Glutamatergic neuron (in vitro differentiated cells): ENCODE measurements around the gene IFITM2. TPM values are rescaled to one million over a fixed set of nuclear protein-coding genes. Genes with fewer than 3 reads are reported as not detected.
"Not testable (repeated sequence)": the region's sequence is repeated elsewhere in the genome, so short reads cannot be mapped to it uniquely, and the experiment has no call there.

Experiments
- DNase-seq: peaks from one replicate; pipeline ENCODE4 v3.0.0; 2022
- H3K27ac Mint-ChIP-seq: one replicate; pipeline ENCODE4 v1.8.0; 2020; ENCODE audit warnings: mild to moderate bottlenecking, mixed read lengths, inconsistent platforms; ENCODE audit not compliant: unreplicated experiment
- H3K27me3 Mint-ChIP-seq: one replicate; pipeline ENCODE4 v1.8.0; 2020; ENCODE audit warnings: mild to moderate bottlenecking, moderate library complexity, mixed read lengths, inconsistent platforms; ENCODE audit not compliant: unreplicated experiment
- H3K36me3 Mint-ChIP-seq: one replicate; pipeline ENCODE4 v1.8.0; 2020; ENCODE audit warnings: mild to moderate bottlenecking, mixed read lengths, inconsistent platforms; ENCODE audit not compliant: unreplicated experiment
- H3K4me1 Mint-ChIP-seq: one replicate; pipeline ENCODE4 v1.8.0; 2020; ENCODE audit warnings: mild to moderate bottlenecking, low read depth, mixed read lengths, inconsistent platforms; ENCODE audit not compliant: unreplicated experiment
- H3K4me3 Mint-ChIP-seq: one replicate; pipeline ENCODE4 v1.8.0; 2020; ENCODE audit warnings: mild to moderate bottlenecking, mixed read lengths, inconsistent platforms; ENCODE audit not compliant: unreplicated experiment
- H3K9me3 Mint-ChIP-seq: one replicate; pipeline ENCODE4 v1.8.0; 2020; ENCODE audit warnings: mild to moderate bottlenecking, moderate library complexity, mixed read lengths, inconsistent platforms; ENCODE audit not compliant: unreplicated experiment
- CTCF ChIP-seq: fragments of 200-600 bp; sonication (generic); IDR thresholded peaks from one replicate; pipeline ENCODE4 v1.5.0; 2021; ENCODE audit not compliant: partially characterized antibody, unreplicated experiment
- total RNA-seq: library from RNA; stranded (reverse); fragmentation: NEBNext Ultra II Directional; extraction: Animal tissue kit (Norgen Biotek cat#: 25700); gene quantifications from one replicate; pipeline ENCODE4 v1.2.1, GENCODE V29; 2021; ENCODE audit not compliant: unreplicated experiment

IFITM2 gene
- total RNA-seq, 1 donor from 2014 or later = 2.5 TPM

GRCh38 chr11:315516-315994 lies 7.9 kb downstream of the IFITM2 start:
- Mint-ChIP-seq H3K4me1 (peaks cover 6% of the 10 kb centered on the region), H3K4me3 (no peak overlapping the region), H3K27me3 (peaks cover 16% of the 10 kb centered on the region), H3K27ac (no peak overlapping the region), H3K36me3 (no peaks in the 10 kb centered on the region), H3K9me3 (peaks cover 2% of the 10 kb centered on the region)
- DNase-seq = no peak
- TF ChIP-seq CTCF = no peak

- H3K4me1 Mint-ChIP-seq = peaks cover 6% of the 10 kb centered on the region
- no peak for DNase-seq
- H3K27me3 Mint-ChIP-seq = peaks cover 18% of the 10 kb centered on the region
- H3K36me3 Mint-ChIP-seq = no peaks in the 10 kb centered on the region
- no peak overlapping the region for H3K4me3 Mint-ChIP-seq
- no peak for TF ChIP-seq CTCF
- no peak overlapping the region for H3K27ac Mint-ChIP-seq
- peaks cover 2% of the 10 kb centered on the region for H3K9me3 Mint-ChIP-seq
These were observed 8.6 kb downstream of the IFITM2 start for GRCh38 chr11:316031-316701.

- Mint-ChIP-seq H3K27ac (no peak overlapping the region), H3K4me3 (peak overlapping the region; percentile 20), H3K36me3 (no peaks in the 10 kb centered on the region), H3K27me3 (peaks cover 16% of the 10 kb centered on the region), H3K4me1 (peaks cover 5% of the 10 kb centered on the region), H3K9me3 (peaks cover under 1% of the 10 kb centered on the region)
- no peak for TF ChIP-seq CTCF
- no peak for DNase-seq
These were observed 9.3 kb downstream of the IFITM2 start for GRCh38 chr11:316891-317301.

- not testable (repeated sequence) for H3K36me3 Mint-ChIP-seq, DNase-seq, H3K4me1 Mint-ChIP-seq, H3K9me3 Mint-ChIP-seq, H3K27ac Mint-ChIP-seq, H3K4me3 Mint-ChIP-seq
- H3K27me3 Mint-ChIP-seq = peaks cover 15% of the 10 kb centered on the region
These were observed 10.2 kb downstream of the IFITM2 start for GRCh38 chr11:317668-318404.

GRCh38 chr11:318405-319120 lies 10.9 kb downstream of the IFITM2 start:
- not testable (repeated sequence) for H3K4me1 Mint-ChIP-seq, DNase-seq, H3K27ac Mint-ChIP-seq, H3K36me3 Mint-ChIP-seq, H3K4me3 Mint-ChIP-seq, H3K9me3 Mint-ChIP-seq
- TF ChIP-seq CTCF = peak; percentile 16
- peaks cover 14% of the 10 kb centered on the region for H3K27me3 Mint-ChIP-seq

GRCh38 chr11:319121-319887 lies 11.7 kb downstream of the IFITM2 start:
- not testable (repeated sequence) for H3K27me3 Mint-ChIP-seq, DNase-seq, H3K4me1 Mint-ChIP-seq, H3K9me3 Mint-ChIP-seq, H3K27ac Mint-ChIP-seq, H3K36me3 Mint-ChIP-seq
- peak overlapping the region; percentile 67 for H3K4me3 Mint-ChIP-seq

- peak overlapping the region; percentile 67 for H3K4me3 Mint-ChIP-seq
- H3K9me3 Mint-ChIP-seq, H3K36me3 Mint-ChIP-seq, DNase-seq, H3K27ac Mint-ChIP-seq, H3K4me1 Mint-ChIP-seq, H3K27me3 Mint-ChIP-seq: not testable (repeated sequence)
These were observed 12.3 kb downstream of the IFITM2 start for GRCh38 chr11:319888-320273.
